DOHH2 (cell line): ENCODE results near the gene CRYBG1.

Experiments
- EZH2phosphoT487 ChIP-seq: fragments of 200-600 bp; sonication (generic); IDR thresholded peaks from 2 replicates; pipeline ENCODE4 v1.6.1; 2017; ENCODE audit warnings: borderline replicate concordance, mild to moderate bottlenecking, antibody characterized with exemption, low read length, moderate library complexity, mixed read lengths
- TF ChIP-seq, protein P1 (sequence below): fragments of 200-600 bp; sonication (generic); IDR thresholded peaks from one replicate; pipeline ENCODE4 v1.5.1; 2014; ENCODE audit warnings: antibody characterized with exemption, mild to moderate bottlenecking, low read depth, low read length; ENCODE audit not compliant: poor library complexity, severe bottlenecking

DNA sequence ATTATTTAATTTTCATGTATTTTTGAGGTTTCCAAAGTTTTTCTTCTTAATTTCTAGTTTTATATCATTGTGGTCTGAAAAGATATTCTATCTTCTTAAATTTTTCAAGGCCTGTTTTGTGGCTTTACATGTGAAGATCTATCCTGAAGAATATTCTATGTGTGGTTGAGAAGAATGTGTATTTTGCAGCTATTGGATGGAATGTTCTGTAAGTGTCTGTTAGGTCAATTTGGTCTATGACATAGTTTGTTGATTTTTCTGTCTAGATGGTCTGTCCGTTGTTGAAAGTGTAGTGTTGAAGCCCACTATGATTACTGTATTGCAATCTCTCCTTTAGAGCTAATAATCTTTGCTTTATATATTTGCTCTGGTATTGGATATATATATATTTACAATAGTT, 125.7 kb downstream of the CRYBG1 start:
- TF ChIP-seq, protein P1, sequence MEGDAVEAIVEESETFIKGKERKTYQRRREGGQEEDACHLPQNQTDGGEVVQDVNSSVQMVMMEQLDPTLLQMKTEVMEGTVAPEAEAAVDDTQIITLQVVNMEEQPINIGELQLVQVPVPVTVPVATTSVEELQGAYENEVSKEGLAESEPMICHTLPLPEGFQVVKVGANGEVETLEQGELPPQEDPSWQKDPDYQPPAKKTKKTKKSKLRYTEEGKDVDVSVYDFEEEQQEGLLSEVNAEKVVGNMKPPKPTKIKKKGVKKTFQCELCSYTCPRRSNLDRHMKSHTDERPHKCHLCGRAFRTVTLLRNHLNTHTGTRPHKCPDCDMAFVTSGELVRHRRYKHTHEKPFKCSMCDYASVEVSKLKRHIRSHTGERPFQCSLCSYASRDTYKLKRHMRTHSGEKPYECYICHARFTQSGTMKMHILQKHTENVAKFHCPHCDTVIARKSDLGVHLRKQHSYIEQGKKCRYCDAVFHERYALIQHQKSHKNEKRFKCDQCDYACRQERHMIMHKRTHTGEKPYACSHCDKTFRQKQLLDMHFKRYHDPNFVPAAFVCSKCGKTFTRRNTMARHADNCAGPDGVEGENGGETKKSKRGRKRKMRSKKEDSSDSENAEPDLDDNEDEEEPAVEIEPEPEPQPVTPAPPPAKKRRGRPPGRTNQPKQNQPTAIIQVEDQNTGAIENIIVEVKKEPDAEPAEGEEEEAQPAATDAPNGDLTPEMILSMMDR, result no peak
- no peak for TF ChIP-seq EZH2phosphoT487
